Measurements from ENCODE around the gene CFD.

DNA sequence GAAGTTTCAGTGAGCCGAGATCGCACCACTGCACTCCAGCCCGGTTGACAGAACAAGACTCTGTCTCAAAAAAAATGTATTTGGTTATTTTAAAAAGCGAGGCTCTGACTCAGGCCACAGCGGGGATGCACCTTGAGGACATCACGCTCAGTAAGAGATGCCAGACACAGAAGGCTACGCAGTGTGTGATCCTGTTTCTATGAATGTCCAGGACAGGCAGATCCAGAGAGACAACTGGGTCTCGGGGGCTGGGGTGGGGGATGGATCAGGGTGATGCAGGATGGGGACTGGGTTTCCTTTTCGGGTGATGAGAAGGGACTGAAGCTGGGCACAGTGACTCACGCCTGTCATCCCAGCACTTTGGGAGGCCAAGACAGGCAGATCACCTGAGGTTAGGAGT, 28.1 kb downstream of the CFD start:
- TF ChIP-seq, protein P1, sequence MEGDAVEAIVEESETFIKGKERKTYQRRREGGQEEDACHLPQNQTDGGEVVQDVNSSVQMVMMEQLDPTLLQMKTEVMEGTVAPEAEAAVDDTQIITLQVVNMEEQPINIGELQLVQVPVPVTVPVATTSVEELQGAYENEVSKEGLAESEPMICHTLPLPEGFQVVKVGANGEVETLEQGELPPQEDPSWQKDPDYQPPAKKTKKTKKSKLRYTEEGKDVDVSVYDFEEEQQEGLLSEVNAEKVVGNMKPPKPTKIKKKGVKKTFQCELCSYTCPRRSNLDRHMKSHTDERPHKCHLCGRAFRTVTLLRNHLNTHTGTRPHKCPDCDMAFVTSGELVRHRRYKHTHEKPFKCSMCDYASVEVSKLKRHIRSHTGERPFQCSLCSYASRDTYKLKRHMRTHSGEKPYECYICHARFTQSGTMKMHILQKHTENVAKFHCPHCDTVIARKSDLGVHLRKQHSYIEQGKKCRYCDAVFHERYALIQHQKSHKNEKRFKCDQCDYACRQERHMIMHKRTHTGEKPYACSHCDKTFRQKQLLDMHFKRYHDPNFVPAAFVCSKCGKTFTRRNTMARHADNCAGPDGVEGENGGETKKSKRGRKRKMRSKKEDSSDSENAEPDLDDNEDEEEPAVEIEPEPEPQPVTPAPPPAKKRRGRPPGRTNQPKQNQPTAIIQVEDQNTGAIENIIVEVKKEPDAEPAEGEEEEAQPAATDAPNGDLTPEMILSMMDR (optimal IDR thresholded peaks at IDR 0.05 in 1 of 3, IDR thresholded peaks at IDR 0.05 in 1 of 3, conservative IDR thresholded peaks at IDR 0.05 in 1 of 3; ENCODE audit: extremely low read depth in 1 of 3, insufficient read depth in 2 of 3, low read length in 3 of 3): no peak
- TF ChIP-seq EZH2 (IDR thresholded peaks at IDR 0.05; ENCODE audit: low read length): no peak
